B cell (primary cell): ENCODE results near the gene LEPROT. TPM values are rescaled to one million over a fixed set of nuclear protein-coding genes. Genes with fewer than 3 reads are reported as not detected.

Source experiments
- ATAC-seq: fragments of 200-7000 bp; cut with Tn5 transposase; one replicate; pipeline ENCODE4 v1.10.0; 2021; ENCODE audit warnings: low read depth, mild to moderate bottlenecking, moderate number of reproducible peaks, moderate library complexity
- CTCF ChIA-PET: fragments of 350-600 bp; sonication (Branson Sonifier 250); formaldehyde crosslinking; loops from one replicate; lab custom pipeline; 2021; ENCODE audit warnings: antibody characterized with exemption, inconsistent platforms; lab: Charles Lee
- POLR2A ChIA-PET: fragments of 350-600 bp; sonication (Branson Sonifier 250); formaldehyde crosslinking; loops from one replicate; lab custom pipeline; 2021; ENCODE audit warnings: antibody characterized with exemption; lab: Charles Lee
- DNase-seq: peaks from one replicate; pipeline ENCODE4 v3.0.0; 2013
- H2AFZ ChIP-seq: 2 replicates; pipeline ENCODE4 v1.6.1; 2012; ENCODE audit warnings: mild to moderate bottlenecking, low read depth, low read length; ENCODE audit not compliant: insufficient read depth, poor library complexity, severe bottlenecking
- H3K27ac ChIP-seq, 2 donors: 1 replicate in 1 of 2; 2 replicates in 1 of 2; pipeline ENCODE4 v1.5.1; 2012 to 2013; ENCODE audit warnings: low read length in 2 of 2, mild to moderate bottlenecking in 2 of 2, moderate library complexity in 1 of 2
- H3K27me3 ChIP-seq, 4 experiments: fragments of 200-600 bp in 1 of 4; sonication (generic) in 1 of 4; replicated peaks in 1 of 4; 1 replicate in 2 of 4; 2 replicates in 2 of 4; pipeline versions ENCODE4 v1.6.1 to v1.7.0; 2013 to 2016; ENCODE audit warnings: low read length in 3 of 4, mild to moderate bottlenecking in 2 of 4, mixed read lengths in 1 of 4, moderate library complexity in 1 of 4; ENCODE audit not compliant: insufficient read depth in 4 of 4, control insufficient read depth in 3 of 4; ENCODE audit errors: control extremely low read depth in 1 of 4
- H3K36me3 ChIP-seq, 2 experiments: replicated peaks in 1 of 2; 1 replicate in 1 of 2; 2 replicates in 1 of 2; pipeline versions ENCODE4 v1.6.1 to v1.7.1; 2013; ENCODE audit warnings: low read length in 1 of 2; ENCODE audit not compliant: insufficient read depth in 2 of 2, control insufficient read depth in 1 of 2; ENCODE audit errors: control extremely low read depth in 1 of 2, extremely low read depth in 1 of 2
- H3K4me1 ChIP-seq, 2 donors: fragments of 200-600 bp in 1 of 2; sonication (generic) in 1 of 2; 1 replicate in 1 of 2; 2 replicates in 1 of 2; pipeline versions ENCODE4 v1.5.1 to v1.6.1; 2013 to 2017; ENCODE audit warnings: low read length in 2 of 2; ENCODE audit not compliant: control insufficient read depth in 2 of 2, insufficient read depth in 2 of 2
- H3K4me2 ChIP-seq: replicated peaks from 2 replicates; pipeline ENCODE3; 2012; ENCODE audit warnings: mild to moderate bottlenecking, low read depth, low read length; ENCODE audit not compliant: poor library complexity, severe bottlenecking
- H3K4me3 ChIP-seq, 5 experiments: fragments of 200-600 bp in 1 of 5; sonication (generic) in 1 of 5; 1 replicate in 3 of 5; 2 replicates in 2 of 5; pipeline versions ENCODE4 v1.5.1 to v1.7.0; 2011 to 2016; ENCODE audit warnings: low read length in 4 of 5, mild to moderate bottlenecking in 4 of 5, low read depth in 2 of 5, control low read depth in 1 of 5, moderate library complexity in 1 of 5; ENCODE audit not compliant: insufficient read depth in 1 of 5; ENCODE audit errors: control extremely low read depth in 1 of 5, extremely low read depth in 1 of 5
- H3K79me2 ChIP-seq: fragments of 200-600 bp; sonication (generic); one replicate; pipeline ENCODE4 v1.6.0; 2016; ENCODE audit warnings: low read length; ENCODE audit not compliant: control insufficient read depth, insufficient read depth
- H3K9ac ChIP-seq: fragments of 200-600 bp; sonication (generic); 2 replicates; pipeline ENCODE4 v1.6.1; 2017; ENCODE audit warnings: mild to moderate bottlenecking, low read length, moderate library complexity
- H3K9me3 ChIP-seq, 3 donors: one replicate each; pipeline versions ENCODE4 v1.6.1 to v1.7.1; 2013; ENCODE audit warnings: low read length in 2 of 3; ENCODE audit not compliant: control insufficient read depth in 2 of 3, insufficient read depth in 1 of 3; ENCODE audit errors: control extremely low read depth in 1 of 3
- H4K20me1 ChIP-seq: 2 replicates; pipeline ENCODE4 v1.6.0; 2012; ENCODE audit warnings: mild to moderate bottlenecking, low read length; ENCODE audit not compliant: insufficient read depth, control insufficient read depth, poor library complexity, severe bottlenecking
- H3K27ac Mint-ChIP-seq: one replicate; pipeline ENCODE4 v1.8.0; 2021; ENCODE audit warnings: mixed read lengths
- H3K27me3 Mint-ChIP-seq: one replicate; pipeline ENCODE4 v1.8.0; 2021; ENCODE audit warnings: mixed read lengths
- H3K4me1 Mint-ChIP-seq: one replicate; pipeline ENCODE4 v1.8.0; 2021; ENCODE audit warnings: mixed read lengths
- H3K4me3 Mint-ChIP-seq: one replicate; pipeline ENCODE4 v1.8.0; 2021; ENCODE audit warnings: mixed read lengths
- H3K9me3 Mint-ChIP-seq: one replicate; pipeline ENCODE4 v1.8.0; 2022; ENCODE audit warnings: mixed read lengths; ENCODE audit not compliant: insufficient read depth
- CTCF ChIP-seq: fragments of 200-600 bp; IDR thresholded peaks from one replicate; pipeline ENCODE4 v1.8.0; 2022; ENCODE audit warnings: antibody characterized with exemption, mild to moderate bottlenecking
- EZH2 ChIP-seq: IDR thresholded peaks from 2 replicates; pipeline ENCODE4 v1.6.1; 2012; ENCODE audit warnings: borderline replicate concordance, low read depth, mild to moderate bottlenecking, moderate library complexity, low read length; ENCODE audit not compliant: insufficient read depth, poor library complexity, severe bottlenecking
- WGBS: methylation state at CpG from one replicate; pipeline ENCODE4 v1.1.5; 2013; ENCODE audit warnings: missing lambda C conversion rate; ENCODE audit not compliant: insufficient coverage; 5-methylcytosine and 5-hydroxymethylcytosine counted together
- intact Hi-C: fragments of 100-400 bp; cut with micrococcal nuclease; formaldehyde crosslinking; loops from one replicate; pipeline ENCODE4 v1.10.0; 2022
- polyA plus RNA-seq: library from polyadenylated mRNA; depleted of rRNA; stranded (reverse); fragments of >200 nt; gene quantifications from 2 replicates; pipeline ENCODE4 v1.2.3, GENCODE V29; 2012
- total RNA-seq, 2 donors: library from RNA; stranded (reverse); fragments of 120-200 nt in 1 of 2; gene quantifications; 1 replicate in 1 of 2; 2 replicates in 1 of 2; pipeline versions ENCODE4 v1.2.3 to v1.2.4, GENCODE V29; 2013 to 2022

The LEPROT gene
- total and polyA plus RNA-seq, 2 donors (not counting 1 experiment from before 2014, with no cell fraction given), result 9.7 to 26.5 TPM

- H3K27ac ChIP-seq, result no peak overlapping the region
- no peak for TF ChIP-seq EZH2
- TF ChIP-seq CTCF, result no peak
- Mint-ChIP-seq H3K27me3 (peaks cover 28% of the 10 kb centered on the region), H3K9me3 (peaks cover 3% of the 10 kb centered on the region), H3K4me1 (no peaks in the 10 kb centered on the region), H3K27ac (no peak overlapping the region), H3K4me3 (no peak overlapping the region)
- ATAC-seq (no peak), DNase-seq (no peak)
- no peaks in the 10 kb centered on the region for H3K4me1 ChIP-seq
- no peaks in the 10 kb centered on the region for H3K9me3 ChIP-seq
- H3K4me3 ChIP-seq, result no peak overlapping the region
- ChIA-PET POLR2A (no interaction called here), CTCF (no interaction called here)
- intact Hi-C loops, result no loop called here
- H4K20me1 ChIP-seq, result no peaks in the 10 kb centered on the region
- no peaks in the 10 kb centered on the region for H3K36me3 ChIP-seq
- no peaks in the 10 kb centered on the region for H3K27me3 ChIP-seq
- H3K4me2 ChIP-seq, result no peak overlapping the region
- H3K79me2 ChIP-seq, result no peaks in the 10 kb centered on the region
- no peak overlapping the region for H2AFZ ChIP-seq
- no peak overlapping the region for H3K9ac ChIP-seq
These were observed 15.5 kb upstream of the LEPROT start for GRCh38 chr1:65404941-65405340.

GRCh38 chr1:65407877-65408276 lies 12.6 kb upstream of the LEPROT start:
- DNase-seq (no peak), ATAC-seq (no peak)
- Mint-ChIP-seq H3K4me3 (no peak overlapping the region), H3K27me3 (peaks cover 42% of the 10 kb centered on the region), H3K9me3 (peaks cover 4% of the 10 kb centered on the region), H3K4me1 (no peaks in the 10 kb centered on the region), H3K27ac (no peak overlapping the region)
- no peak overlapping the region for H3K4me2 ChIP-seq
- intact Hi-C loops, result no loop called here
- H3K27me3 ChIP-seq, result no peaks in the 10 kb centered on the region
- no peaks in the 10 kb centered on the region for H3K36me3 ChIP-seq
- no peak overlapping the region for H3K9ac ChIP-seq
- H4K20me1 ChIP-seq, result no peaks in the 10 kb centered on the region
- whole genome bisulfite sequencing, result 100% methylated on average over 1 of the region's 2 CpGs
- TF ChIP-seq EZH2, result no peak
- no peak for TF ChIP-seq CTCF
- no peaks in the 10 kb centered on the region for H3K79me2 ChIP-seq
- no peak overlapping the region for H2AFZ ChIP-seq
- ChIA-PET CTCF (no interaction called here), POLR2A (no interaction called here)
- H3K4me3 ChIP-seq, result no peak overlapping the region
- no peaks in the 10 kb centered on the region for H3K9me3 ChIP-seq
- H3K27ac ChIP-seq, result no peak overlapping the region
- H3K4me1 ChIP-seq, result no peaks in the 10 kb centered on the region
